GM19438 (cell line): ENCODE data around the gene ANXA8L1.
"Not testable (repeated sequence)": the region's sequence is repeated elsewhere in the genome, so short reads cannot be mapped to it uniquely, and the experiment has no call there.

Experiments used
- ATAC-seq: cut with Tn5 transposase; IDR thresholded peaks from one replicate; pipeline ENCODE4 v1.9.1; 2021; ENCODE audit warnings: low read depth; ENCODE audit not compliant: unreplicated experiment

ANXA8L1 gene

GRCh38 chr10:46396441-46397279 lies 21.1 kb downstream of the ANXA8L1 start:
- ATAC-seq = not testable (repeated sequence)

- not testable (repeated sequence) for ATAC-seq
Measured at GRCh38 chr10:46397767-46398166, 22.2 kb downstream of the ANXA8L1 start.

DNA sequence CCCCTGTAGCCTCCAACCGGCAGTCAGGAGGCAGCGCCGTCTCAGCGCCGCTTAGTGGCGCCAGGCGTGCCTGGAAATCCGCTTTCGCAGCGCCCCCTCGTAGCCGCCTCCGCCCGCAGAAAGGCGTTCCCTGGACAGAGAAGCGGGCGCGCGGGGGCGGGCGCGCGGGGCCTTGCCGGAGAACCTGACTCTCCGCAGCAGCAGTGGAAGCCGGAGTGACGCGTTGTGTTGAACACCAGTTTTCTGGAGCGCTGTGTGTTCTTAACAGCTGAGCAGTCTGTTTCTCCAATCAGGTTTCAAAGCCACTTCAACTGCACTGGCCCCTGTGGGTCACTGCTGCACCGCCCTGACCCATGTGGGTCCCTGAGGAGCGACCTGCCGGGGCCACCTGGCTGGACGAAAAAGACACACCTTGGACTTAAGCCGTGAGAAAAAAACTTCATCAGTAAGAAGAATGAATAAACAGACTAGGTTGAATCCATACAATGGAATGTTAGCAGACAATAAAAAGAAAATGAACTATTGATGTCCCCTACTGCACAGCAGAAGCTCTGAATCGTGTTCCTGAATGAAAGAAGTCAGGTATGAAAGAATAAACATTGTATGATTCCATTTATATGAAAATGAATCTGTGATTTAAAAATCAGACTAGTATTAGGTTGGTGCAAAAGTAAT lies 22.8 kb downstream of the ANXA8L1 start:
- ATAC-seq = not testable (repeated sequence)

DNA sequence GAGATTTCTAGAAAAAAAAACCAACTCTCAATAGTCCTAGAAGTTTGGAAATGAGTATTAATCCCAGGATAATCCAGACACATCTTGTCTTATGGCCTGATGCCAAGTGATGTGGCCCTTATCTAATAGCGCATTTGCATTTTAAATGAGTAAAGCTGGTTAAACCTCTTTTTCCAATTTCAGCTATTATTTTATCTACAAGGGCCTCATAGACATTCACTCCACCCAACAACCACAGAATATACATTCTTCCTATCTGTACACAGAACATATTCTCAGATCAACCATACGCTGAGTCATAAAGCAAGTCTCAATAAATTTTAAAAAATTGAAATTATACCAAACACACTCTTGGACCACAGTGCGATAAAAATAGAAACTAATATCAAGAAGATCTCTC lies 34.0 kb downstream of the ANXA8L1 start:
- not testable (repeated sequence) for ATAC-seq

GRCh38 chr10:46411123-46411522 lies 35.5 kb downstream of the ANXA8L1 start:
- ATAC-seq = not testable (repeated sequence)

DNA sequence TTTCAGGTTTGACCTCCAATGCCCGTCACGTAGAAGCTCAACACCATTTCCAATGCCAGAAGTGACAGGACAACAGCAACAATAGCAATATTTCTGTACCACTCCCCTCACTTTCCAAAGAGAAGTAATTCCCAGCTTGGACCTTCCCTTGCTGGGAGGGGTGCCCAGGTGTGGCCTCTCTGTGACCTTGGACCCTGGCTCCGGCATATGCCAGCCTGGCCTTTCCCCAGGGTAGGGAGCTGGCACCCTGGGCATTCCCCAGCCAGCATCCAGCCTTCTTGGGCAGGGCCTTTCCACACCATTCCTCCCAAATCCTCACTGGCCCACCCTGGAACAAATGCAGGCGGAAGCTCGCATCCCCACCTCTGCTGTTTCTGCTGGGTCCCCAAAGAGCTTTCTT lies 37.1 kb downstream of the ANXA8L1 start:
- not testable (repeated sequence) for ATAC-seq

DNA sequence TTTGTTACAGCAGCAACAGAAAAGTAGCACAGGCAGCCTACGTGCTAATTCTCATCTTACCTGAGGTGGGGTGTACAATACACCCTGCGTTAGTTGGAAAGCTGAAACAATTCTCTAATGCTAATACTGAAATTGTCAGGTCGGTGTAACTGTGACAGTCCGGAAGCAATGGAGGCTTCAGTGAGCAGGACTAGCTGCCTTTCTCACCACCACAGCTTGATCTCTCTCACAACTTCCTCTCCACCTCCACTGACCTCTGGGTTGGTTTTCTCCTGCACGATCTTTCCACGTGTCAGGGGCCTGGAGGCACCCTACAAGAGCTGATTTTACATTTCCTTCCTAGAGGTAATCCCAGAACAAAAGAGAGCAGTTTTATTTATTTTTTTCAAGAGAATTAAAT lies 39.7 kb downstream of the ANXA8L1 start:
- not testable (repeated sequence) for ATAC-seq

DNA sequence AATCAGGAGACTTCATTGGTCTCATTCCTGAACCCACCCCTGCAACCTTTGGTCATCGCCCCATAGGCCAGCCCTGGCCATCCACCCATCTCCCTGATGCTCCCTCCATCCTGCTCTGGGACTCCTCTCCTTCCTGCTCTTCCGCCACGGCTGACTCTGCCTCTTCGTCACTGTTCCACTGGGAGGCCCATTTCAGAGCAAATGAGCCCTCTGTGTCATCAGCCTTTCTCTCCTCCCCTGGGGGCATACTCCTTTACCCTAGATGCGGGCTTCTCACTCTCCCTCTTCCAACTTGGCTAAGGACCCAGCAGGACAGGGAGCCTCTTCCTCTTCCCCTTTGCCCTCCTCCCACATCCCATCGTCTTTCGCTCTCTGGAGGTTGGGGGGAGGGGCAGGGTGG lies 42.7 kb downstream of the ANXA8L1 start:
- not testable (repeated sequence) for ATAC-seq

GRCh38 chr10:46419570-46420379 lies 44.2 kb downstream of the ANXA8L1 start:
- not testable (repeated sequence) for ATAC-seq

DNA sequence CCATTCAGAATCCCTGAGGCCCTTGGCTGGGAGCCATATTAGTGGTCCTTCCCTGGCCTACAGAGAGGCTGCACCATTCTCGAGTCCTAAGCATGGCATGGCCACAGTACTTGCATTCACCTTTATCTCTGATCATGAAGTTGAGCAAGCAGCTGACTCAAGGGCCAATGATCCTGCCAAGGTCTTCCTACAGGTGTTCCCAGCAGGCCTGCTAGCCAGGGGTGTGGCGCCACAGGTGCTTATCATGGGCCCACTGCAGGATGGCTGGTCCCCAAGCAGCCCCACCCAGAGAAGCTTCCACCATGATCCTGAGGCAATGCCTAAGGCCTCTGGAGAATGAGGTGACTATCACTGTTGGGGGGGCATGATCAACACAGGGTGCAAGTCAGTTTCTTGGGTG lies 48.0 kb downstream of the ANXA8L1 start:
- not testable (repeated sequence) for ATAC-seq

- not testable (repeated sequence) for ATAC-seq
Measured at GRCh38 chr10:46440942-46441341, 65.4 kb downstream of the ANXA8L1 start.
